Stimulated activated naive CD8-positive, alpha-beta T cell treated with anti-CD3 and anti-CD28 coated beads, Interleukin-15, Interleukin-2, amounts not matched to agents 100 U/mL and 50 U/mL, for 24 hours (primary cell): ENCODE measurements around the gene STRADA.
A peak's percentile ranks its signal among the peaks of the same experiment; 100 is the strongest.

ENCODE experiments used
- ATAC-seq: fragments of 150-1000 bp; cut with Tn5 transposase; one replicate; pipeline ENCODE4 v1.10.0; 2021
- DNase-seq: peaks from one replicate; pipeline ENCODE4 v3.0.0; 2021

STRADA gene, protein sequence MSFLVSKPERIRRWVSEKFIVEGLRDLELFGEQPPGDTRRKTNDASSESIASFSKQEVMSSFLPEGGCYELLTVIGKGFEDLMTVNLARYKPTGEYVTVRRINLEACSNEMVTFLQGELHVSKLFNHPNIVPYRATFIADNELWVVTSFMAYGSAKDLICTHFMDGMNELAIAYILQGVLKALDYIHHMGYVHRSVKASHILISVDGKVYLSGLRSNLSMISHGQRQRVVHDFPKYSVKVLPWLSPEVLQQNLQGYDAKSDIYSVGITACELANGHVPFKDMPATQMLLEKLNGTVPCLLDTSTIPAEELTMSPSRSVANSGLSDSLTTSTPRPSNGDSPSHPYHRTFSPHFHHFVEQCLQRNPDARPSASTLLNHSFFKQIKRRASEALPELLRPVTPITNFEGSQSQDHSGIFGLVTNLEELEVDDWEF

DNA sequence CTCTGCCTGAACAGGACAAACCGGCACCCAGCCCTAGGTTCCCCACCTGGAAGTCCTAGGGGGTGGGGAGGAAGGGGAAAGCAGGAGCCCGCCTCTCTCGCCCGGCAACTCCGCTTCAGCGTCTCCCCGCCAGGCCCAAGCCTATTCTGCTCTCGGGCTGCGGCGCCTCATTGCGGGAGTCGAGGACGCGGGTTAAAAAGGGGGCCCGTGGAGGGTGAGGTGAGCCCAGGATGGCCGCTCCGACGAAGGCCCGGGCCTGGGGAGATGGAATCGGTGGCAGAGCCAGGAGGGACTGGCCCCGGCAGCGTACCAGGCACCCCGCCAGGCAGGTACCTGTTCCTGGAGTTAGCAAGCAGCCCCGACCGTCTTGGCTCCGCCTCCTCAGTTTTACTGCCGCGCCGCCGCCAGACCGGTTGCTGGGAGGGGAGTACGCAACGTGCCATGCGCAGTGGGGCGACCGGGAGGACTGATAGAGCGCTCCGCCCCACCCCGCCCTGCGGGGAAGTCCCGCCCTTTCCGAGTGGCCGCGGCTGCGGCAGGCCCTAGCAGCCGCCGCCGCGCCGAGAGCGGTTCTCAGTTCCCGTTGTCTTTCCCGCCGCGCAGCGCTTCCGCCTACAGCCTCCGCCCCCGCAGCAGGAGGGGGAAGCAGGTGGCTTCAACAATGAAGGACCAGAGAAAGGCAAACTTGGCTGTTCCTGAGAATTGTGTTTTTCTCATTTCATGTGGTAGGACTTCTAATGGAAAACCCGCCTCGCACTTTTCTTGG is at the start of gene STRADA:
Gene STRADA (minus strand): TSS at position 392 of the 766 bp plus-strand sequence. CDS start 13,430 bp downstream, outside the sequence.
- peak; percentile 95 for ATAC-seq

DNA sequence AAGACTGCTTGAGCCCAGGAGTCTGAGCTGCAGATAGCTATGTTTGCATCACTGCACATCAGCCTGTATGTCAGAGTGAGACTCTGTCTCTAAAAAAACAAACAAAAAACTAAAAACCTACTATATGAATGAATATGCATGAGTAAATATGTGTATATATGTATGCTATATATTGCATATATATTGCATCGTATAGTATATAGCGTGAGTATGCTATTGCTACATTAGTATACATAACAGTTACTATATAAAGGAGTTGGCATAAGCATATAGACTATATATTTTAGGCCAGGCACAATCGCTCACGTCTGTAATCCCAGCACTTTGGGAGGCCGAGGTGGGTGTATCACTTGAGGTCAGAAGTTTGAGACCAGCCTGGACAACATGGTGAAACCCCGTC is 48.5 kb upstream of the STRADA start:
- DNase-seq (no peak), ATAC-seq (no peak)

More for the DNA sequence above, at the start of gene STRADA:
- DNase-seq = peak; percentile 99

DNA sequence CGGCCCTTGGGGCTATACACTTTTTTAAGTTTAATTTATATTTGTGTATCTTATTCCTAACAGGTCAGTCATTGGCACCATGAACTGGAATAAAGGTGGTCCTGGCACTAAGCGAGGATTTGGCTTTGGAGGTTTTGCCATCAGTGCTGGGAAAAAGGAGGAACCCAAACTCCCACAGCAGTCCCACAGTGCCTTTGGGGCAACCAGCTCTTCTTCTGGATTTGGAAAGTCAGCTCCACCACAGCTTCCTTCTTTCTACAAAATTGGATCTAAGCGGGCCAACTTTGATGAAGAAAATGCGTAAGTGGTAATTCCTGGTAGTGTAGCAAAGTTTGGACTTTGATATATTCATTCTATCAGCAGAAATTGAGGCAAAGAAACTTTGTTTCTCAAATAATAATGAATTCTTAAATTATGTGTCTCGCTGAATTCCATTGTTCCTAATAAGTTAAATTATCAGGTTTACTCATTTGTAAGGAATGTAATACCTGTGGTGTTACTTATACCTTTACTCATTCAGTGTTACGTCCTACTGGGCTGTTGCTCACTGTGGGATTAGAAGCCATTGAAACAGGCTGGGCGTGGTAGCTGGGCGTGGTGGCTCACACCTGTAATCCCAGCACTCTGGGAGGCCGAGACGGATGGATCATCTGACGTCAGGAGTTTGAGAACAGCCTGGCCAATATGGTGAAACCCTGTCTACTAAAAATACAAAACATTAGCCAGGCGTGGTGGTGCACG is 45.5 kb upstream of the STRADA start:
- ATAC-seq (no peak), DNase-seq (no peak)

DNA sequence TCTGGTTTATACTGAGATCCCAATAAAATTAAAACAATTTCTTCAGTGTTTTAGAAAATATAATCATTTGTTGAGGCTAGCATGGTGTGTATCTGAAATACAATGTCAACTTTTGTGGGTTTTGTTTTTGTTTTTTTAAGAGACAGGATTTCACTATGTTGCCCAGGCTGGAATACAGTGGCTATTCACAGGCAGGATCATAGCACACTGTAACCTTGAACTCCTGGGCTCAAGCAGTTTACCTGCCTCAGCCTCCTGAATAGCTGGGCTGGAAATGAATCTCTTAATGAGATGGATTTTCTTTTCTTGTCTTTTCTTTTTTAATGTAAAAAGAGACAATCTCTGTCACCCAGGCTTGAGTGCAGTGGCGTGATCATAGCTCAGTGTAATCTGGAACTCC is 44.5 kb upstream of the STRADA start:
- no peak for DNase-seq
- ATAC-seq = no peak

DNA sequence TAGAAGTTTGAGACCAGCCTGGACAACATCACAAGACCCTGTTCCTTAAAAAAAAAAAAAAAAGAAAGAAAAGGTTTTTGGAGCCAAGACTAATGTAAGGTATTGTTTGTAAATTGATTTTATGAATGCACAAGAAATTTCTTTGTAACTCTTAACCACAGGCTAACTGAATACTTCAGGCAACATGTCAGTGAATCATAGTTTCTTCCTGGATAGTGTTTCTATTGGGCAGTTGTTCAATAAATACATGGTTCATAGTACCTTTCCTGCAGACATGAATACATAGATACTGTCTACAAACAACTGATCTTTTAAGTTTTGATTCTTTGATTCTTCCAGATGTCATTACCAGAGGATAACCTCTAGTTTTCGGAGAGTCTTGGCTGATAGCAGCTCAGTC is 44.0 kb upstream of the STRADA start:
- ATAC-seq (no peak), DNase-seq (no peak)

DNA sequence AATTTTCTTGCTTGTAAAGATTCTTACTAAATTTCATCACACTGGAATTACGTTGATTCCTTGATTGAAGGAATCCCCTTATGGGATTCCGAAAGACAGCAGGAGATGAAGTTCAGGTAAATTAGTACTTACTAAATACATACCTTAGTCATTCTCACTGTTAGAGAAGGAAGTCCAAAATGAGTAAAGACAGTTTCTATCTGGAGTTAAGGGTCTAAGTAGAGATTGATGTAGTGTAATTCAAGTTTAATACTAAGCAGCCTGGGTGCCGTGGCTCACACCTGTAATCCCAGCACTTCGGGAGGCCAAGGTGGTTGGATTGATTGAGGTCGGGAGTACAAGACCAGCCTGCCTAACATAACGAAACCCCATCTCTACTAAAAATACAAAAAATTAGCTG is 41.9 kb upstream of the STRADA start:
- no peak for ATAC-seq

DNA sequence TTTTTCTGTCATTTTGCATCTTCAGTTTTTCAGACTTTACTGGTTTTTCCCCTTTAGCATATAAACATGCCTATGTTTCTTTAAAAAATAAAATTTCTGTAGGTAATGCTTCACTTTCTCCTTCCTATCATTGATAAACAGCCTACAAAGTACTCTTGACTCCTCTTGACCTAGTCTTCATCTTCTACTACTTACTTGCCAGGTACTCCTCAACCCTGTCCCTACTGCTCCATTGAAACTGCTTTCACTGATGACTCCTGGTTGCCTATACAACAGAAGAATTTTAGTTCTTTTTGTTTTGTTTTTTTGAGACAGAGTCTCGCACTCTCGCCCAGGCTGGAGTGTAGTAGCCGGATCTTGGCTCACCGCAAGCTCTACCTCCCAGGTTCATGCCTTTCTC is 39.3 kb upstream of the STRADA start:
- DNase-seq = no peak
- ATAC-seq = no peak

More for the DNA sequence above, 41.9 kb upstream of the STRADA start:
- no peak for DNase-seq

DNA sequence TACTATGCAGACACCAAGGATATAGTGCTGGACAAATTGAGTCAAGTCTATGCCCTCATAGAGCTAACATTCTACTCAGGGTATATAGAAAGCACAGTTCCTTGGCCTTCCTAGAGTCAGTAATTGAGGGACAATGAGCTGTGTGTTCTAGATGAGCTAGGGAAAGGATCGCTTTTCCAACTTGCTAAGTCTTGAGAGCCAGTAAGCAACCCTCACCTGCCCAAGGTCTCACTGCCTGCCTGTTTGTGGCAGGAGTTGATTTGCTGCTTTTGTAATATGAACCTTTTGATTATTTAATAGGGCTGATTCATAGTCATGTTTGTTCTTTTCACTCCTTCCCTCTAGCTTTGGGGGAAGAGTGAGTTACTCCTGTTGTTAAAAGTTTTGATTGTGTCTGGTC is 38.9 kb upstream of the STRADA start:
- ATAC-seq = no peak
- no peak for DNase-seq

DNA sequence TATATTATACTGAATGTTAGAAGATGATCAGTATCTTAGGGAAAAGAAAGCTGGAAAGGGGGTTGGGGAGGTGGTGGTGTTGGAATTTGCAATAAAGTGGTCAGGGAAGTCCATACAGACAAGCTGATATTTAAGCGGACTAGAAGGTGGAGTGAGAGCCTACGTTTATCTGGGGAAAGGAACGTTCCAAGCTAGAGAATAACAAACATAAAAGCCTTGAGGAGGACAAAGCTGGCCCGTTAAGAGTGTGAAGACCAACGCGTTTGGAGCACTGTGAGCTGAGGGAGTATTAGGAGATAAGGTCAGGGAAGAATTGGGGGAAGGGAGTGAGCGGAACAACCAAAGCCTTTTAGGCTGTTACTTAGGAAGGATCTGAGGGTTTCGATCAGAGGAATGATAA is 33.8 kb upstream of the STRADA start:
- DNase-seq = no peak
- ATAC-seq = no peak

DNA sequence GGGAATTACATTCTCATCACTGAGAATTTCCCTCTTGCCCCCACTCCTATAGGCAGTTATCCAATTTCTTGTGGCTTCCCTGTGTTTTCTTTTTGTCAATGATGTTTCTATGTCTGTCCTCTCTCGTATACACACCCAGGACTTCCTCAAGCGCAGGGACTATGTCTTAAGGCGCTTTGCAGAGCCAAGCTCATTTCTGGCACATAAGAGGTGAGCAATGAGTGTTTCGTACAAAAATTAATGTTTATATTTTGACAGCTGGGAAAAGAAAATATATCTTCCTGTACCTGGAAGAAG is 33.3 kb upstream of the STRADA start:
- DNase-seq (no peak), ATAC-seq (no peak)

DNA sequence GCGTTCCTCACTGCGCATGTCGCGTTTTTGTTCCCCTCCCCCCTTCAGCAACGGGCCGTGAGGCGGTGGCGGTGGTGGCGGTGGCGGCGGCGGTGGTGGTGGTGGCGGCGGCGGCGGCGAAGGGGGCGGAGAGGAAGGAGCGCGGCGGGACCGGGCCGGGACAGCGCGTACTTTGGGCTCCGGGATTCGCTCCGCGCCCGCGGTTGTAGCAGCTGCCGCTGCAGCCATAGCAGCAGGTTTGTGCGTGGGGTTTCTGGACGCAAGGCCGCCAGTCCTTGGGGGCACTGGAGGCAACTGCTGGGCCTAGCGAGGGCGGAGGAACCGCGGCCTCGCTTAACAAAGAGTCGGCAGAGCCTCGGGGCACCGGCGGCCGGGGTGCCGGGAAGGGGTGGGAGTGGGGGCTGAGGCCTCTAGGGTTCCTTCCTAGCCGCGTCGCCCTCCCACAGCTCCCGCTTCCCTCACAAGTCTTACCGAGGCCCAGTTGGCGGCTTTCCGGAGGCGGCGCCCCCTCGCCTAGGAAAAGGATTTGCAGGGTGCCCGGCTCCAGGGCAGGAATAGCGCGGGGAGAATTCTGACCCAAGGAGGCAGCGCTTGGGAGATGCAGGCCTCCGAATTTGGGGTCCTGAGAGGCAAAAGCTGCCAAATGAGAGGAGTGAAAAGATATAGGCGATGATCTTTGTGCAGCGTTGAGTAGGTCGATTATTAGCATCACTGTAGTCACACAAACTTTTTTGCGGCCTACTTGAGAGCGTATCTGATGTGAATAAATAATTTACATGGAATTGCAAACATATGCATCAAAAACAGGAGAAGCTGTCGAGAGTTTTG is 32.8 kb upstream of the STRADA start, which contains the start of gene DDX42:
Gene DDX42 (plus strand): TSS at position 30 of the 828 bp plus-strand sequence. CDS start 12,880 bp downstream, outside the sequence.
- ATAC-seq = peak; percentile 5

DNA sequence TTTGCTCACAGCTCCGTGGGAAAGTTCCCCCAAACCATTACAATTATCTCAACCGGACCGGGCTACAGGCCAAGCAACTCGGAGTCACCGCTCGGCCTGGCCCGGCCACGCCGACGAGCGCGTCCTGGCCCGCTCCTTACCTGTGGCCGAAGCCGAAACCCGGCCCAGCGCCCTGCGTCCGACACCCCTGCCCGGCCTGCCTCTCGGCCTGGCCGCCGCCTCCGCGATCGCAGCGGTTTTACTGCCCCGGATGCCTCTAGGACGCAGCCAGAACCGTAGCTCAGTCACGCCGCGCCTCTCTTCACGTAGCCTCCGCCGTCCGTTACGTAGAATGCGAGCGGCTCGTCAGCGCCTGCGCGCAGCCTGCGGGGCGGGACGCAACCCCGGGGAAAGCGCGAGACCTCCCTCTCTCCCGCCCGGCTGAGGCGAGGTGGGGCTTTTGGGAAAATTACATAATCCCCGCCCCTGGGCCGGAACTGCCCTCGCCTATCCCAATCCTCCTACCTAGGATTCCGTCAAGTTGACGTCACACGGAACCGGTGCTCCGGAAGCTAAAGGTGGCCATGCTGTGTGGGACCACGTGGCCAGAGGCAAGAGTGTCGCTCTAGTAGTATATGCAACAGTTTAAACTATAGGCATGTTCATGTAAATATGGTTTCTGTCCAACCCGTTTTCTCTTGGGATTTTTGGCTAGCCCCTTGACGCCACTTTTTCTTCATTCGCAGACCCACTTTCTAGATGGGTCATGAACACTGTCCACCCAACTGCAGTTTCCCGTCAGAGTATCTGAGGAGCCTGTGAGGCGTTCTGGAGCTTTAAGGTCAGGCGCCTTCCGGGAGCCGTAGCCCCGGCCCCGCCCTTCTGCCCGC is 31.9 kb upstream of the STRADA start, which contains the start of gene CCDC47:
Gene CCDC47 (minus strand): TSS at position 326 of the 869 bp plus-strand sequence. CDS start 7,422 bp downstream, outside the sequence.
- peak; percentile 89 for ATAC-seq
- peak; percentile 97 for DNase-seq

More for the DNA sequence above, 32.8 kb upstream of the STRADA start, which contains the start of gene DDX42:
- peak; percentile 92 for DNase-seq

DNA sequence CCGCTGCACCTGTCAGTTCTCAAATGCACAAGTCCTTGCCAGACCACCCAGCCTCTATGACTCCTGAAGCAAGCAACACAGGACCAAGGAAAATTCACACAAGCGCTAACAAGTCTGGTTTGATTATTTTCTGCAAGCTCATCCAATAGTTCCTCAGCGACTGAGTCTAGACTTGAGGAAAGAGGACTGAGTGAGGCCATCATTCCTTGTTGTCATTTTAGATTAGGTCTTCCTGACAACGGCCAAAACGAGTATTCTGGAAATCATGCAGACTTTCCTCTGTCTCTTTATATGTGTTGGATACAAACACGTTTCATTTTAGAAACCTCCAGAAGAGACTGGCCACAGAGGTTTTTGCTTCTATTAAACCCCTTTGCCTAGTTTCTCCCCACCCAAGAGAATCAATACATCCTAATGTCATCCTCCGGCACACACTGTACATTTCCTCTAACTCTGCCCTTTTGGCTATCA is 31.2 kb upstream of the STRADA start:
- ATAC-seq (no peak), DNase-seq (no peak)

DNA sequence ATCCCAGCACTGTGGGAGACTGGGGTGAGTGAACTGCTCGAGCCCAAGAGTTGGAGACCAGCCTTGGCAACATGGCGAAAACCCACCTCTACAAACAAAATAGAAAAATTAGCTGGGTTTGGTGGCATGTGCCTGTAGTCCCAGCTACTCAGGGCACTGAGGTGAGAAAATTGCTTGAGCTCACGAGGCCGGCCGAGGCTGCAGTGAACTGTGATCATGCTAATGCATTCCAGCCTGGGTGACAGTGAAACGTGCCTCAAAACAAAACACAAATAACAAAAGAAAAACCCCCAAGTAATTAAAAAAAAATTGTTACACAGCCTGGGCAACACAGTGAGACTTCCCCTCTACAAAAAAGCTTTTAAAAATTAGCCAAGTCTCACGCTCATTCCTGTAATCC is 26.8 kb upstream of the STRADA start:
- DNase-seq (no peak), ATAC-seq (no peak)

DNA sequence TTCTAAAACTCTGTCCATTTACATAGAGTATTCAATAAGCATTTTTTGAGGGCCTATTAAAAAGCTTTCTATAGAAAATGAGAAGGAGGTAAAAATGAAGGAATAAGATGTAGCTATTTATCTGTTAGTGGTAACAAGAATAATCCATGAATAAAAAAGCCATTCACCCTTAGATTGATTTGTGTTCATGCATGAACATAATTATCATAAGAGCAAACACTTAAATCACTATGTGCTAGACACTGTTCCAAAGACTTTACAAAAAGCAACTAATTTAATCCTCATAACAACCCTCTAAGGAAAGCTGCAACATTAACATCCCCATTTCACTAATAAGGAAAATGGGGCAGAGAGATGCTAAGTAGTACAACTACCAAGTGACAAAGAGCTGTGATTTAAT is 25.2 kb upstream of the STRADA start:
- DNase-seq (no peak), ATAC-seq (no peak)

DNA sequence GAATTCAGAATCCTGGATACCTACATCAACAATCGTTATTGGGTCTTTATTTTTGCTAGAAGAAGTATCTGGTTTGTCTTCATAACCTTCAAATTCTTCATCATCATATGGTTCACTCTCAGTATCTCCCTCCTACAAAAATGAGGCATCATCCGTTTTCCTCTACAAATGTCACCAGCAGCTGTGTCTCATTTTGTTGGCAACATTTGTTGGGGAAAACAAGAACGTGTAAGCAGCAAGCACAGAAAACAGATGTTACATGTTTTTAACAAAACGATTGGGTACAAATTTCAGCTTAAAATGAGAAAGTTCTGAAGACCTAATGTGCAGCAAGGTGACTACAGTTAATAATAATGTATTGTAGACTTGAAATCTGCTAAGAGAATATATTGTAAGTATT is 23.1 kb upstream of the STRADA start:
- ATAC-seq (no peak), DNase-seq (no peak)

DNA sequence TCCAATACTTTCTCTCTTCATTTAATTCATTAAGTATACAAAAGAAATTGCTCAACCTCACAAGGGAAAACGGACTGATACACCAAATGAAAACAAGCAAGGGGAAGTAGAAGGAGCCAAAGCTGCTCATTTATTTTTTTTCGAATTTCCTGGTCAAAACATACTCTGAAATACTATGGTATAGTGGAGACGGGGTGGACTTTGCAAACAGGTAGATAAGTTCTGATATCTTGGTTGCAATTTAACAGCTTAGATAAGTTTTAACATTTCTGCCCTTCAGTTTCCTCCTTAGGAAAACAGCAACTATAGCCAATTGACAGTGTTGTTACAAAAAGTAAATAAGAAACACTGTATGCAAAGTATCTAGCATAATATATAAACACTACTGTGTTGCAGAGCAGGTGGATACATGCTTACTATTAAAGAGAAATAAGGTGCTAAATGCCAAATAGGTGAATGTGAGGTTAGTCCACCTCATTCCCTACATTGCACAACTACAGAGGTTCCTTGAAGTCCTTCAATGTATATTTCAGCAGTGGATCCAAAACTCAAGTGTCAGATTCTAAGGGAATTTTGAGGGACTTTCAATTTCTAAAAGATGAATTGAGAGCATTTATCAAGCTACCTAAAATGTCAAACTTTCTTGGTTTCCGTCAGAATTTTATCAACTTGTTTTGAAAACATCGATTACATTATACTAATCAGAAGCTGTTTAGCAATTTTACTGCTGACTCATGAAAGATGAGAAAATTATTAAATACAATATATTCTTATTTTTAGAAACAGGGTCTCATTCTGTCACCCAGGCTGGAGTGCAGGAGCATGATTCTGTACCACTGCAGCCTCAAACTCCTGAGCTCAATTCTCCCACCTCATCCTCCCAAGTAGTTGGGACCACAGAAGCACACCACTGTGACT is 20.8 kb upstream of the STRADA start:
- no peak for DNase-seq
- ATAC-seq = no peak

DNA sequence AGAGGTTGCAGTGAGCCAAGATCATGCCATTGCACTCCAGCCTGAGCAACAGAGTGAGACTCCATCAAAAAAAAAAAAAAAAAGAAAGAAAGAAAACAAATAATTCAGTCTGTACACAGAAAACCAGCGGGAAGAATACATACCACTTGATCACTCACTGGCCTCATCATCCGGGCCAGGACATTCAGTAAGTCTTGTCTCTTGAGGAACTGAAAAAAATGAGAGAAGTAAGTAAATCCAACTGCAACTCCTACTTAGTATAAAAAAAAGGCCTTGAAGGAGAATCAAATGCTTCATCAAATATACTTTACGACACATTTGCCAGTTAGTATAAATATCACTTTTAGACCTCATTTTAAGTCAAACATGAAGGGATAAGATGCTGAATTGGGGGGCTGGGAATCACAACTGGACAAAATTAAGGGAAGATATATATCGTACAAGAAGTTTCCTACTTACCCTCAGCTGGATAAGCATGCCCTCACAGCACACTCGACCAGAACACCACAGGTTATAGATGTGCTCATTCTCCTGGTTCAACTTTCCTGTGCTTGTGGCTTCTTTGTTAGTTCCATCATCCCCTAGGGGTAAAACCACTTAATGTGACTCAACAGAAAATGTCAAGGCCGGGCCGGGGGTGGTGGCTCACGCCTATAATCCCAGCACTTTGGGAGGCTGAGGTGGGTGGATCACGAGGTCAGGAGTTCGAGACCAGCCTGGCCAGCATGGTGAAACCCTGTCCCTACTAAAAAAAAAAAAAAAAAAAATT is 19.4 kb upstream of the STRADA start:
- DNase-seq (peak; percentile 44), ATAC-seq (peak; percentile 86)

DNA sequence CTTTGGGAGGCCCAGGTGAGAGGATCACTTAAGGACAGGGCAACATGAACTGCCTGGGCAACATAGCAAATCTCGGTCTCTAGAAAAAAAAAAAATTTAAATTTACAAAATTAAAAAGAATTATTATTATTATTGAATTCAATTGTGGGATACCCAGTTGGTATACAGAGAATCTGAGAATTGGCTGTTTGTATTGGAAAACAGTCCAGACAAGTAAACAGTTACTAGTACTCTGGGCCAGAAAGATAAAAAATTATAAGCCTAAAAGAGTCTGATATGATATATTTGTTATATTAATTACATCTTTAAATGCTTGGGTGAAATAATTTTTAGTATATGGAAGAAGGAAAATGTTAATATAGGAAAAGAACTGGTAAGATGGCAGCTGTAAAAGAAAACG is 16.8 kb upstream of the STRADA start:
- no peak for ATAC-seq
- DNase-seq = no peak
